H9 (cell line): ENCODE measurements around the gene GDF3. TPM values are rescaled to one million over a fixed set of nuclear protein-coding genes. Genes with fewer than 3 reads are reported as not detected.

Source experiments
- DNase-seq: peaks from one replicate; pipeline ENCODE4 v3.0.0-alpha.2; 2017
- H2AFZ ChIP-seq: one replicate; pipeline ENCODE4 v1.6.1; 2013; ENCODE audit warnings: mild to moderate bottlenecking, low read length, control low read depth, moderate library complexity
- H2AK5ac ChIP-seq: 2 replicates; pipeline ENCODE4 v1.6.1; 2013; ENCODE audit warnings: low read length, control low read depth, mixed read lengths; ENCODE audit not compliant: insufficient read length
- H2BK120ac ChIP-seq: one replicate; pipeline ENCODE4 v1.6.1; 2013; ENCODE audit warnings: low read depth, mild to moderate bottlenecking, low read length, control low read depth, inconsistent platforms; ENCODE audit not compliant: poor library complexity, severe bottlenecking
- H2BK12ac ChIP-seq: 2 replicates; pipeline ENCODE4 v1.6.1; 2013; ENCODE audit warnings: low read length, control low read depth, mixed read lengths, low read depth; ENCODE audit not compliant: insufficient read length
- H2BK15ac ChIP-seq: 2 replicates; pipeline ENCODE4 v1.6.1; 2013; ENCODE audit warnings: low read depth, low read length, control low read depth
- H2BK20ac ChIP-seq: one replicate; pipeline ENCODE4 v1.6.1; 2013; ENCODE audit warnings: low read depth, mild to moderate bottlenecking, low read length, control low read depth, inconsistent platforms; ENCODE audit not compliant: poor library complexity, severe bottlenecking
- H2BK5ac ChIP-seq: 2 replicates; pipeline ENCODE4 v1.6.1; 2013; ENCODE audit warnings: low read length, control low read depth, mixed read lengths; ENCODE audit not compliant: insufficient read length
- H3K14ac ChIP-seq: 2 replicates; pipeline ENCODE4 v1.6.1; 2013; ENCODE audit warnings: low read length, control low read depth; ENCODE audit not compliant: insufficient read depth
- H3K18ac ChIP-seq: 2 replicates; pipeline ENCODE4 v1.6.1; 2013; ENCODE audit warnings: low read depth, mild to moderate bottlenecking, mixed read lengths, low read length, control low read depth; ENCODE audit not compliant: insufficient read length
- H3K23ac ChIP-seq: 2 replicates; pipeline ENCODE4 v1.6.1; 2013; ENCODE audit warnings: low read length, control low read depth, mixed read lengths, low read depth; ENCODE audit not compliant: insufficient read length
- H3K23me2 ChIP-seq: 2 replicates; pipeline ENCODE4 v1.6.1; 2013; ENCODE audit warnings: low read depth, mild to moderate bottlenecking, mixed read lengths, low read length, control low read depth; ENCODE audit not compliant: insufficient read length, poor library complexity, severe bottlenecking
- H3K27ac ChIP-seq: 2 replicates; pipeline ENCODE4 v1.5.1; 2013; ENCODE audit warnings: low read length, control low read depth, mixed read lengths, low read depth; ENCODE audit not compliant: insufficient read length
- H3K27me3 ChIP-seq: 2 replicates; pipeline ENCODE4 v1.6.1; 2013; ENCODE audit warnings: low read length, control low read depth, inconsistent platforms; ENCODE audit not compliant: insufficient read depth
- H3K4ac ChIP-seq: 2 replicates; pipeline ENCODE4 v1.6.1; 2013; ENCODE audit warnings: low read depth, mild to moderate bottlenecking, control low read depth, inconsistent platforms, low read length, moderate library complexity
- H3K4me1 ChIP-seq: 2 replicates; pipeline ENCODE4 v1.6.1; 2013; ENCODE audit warnings: low read length, control low read depth, inconsistent platforms; ENCODE audit not compliant: insufficient read depth
- H3K4me2 ChIP-seq: 2 replicates; pipeline ENCODE4 v1.6.1; 2013; ENCODE audit warnings: low read length, control low read depth, mixed read lengths; ENCODE audit not compliant: insufficient read length, insufficient read depth
- H3K56ac ChIP-seq: 2 replicates; pipeline ENCODE4 v1.6.1; 2013; ENCODE audit warnings: low read depth, mild to moderate bottlenecking, mixed read lengths, low read length, control low read depth; ENCODE audit not compliant: insufficient read length
- H3K79me1 ChIP-seq: 2 replicates; pipeline ENCODE4 v1.6.1; 2013; ENCODE audit warnings: low read depth, mild to moderate bottlenecking, moderate library complexity, low read length, control low read depth, inconsistent platforms; ENCODE audit not compliant: insufficient read depth, poor library complexity, severe bottlenecking
- H3K79me2 ChIP-seq: 2 replicates; pipeline ENCODE4 v1.6.1; 2013; ENCODE audit warnings: low read length, control low read depth, inconsistent platforms; ENCODE audit not compliant: insufficient read depth
- H3K9ac ChIP-seq: 2 replicates; pipeline ENCODE4 v1.6.1; 2013; ENCODE audit warnings: low read length, control low read depth, mixed read lengths; ENCODE audit not compliant: insufficient read length; ENCODE audit errors: extremely low read depth
- H3K9me3 ChIP-seq: one replicate; pipeline ENCODE4 v1.6.1; 2013; ENCODE audit warnings: low read depth, low read length, inconsistent platforms; ENCODE audit not compliant: control insufficient read depth
- H3T11ph ChIP-seq: one replicate; pipeline ENCODE4 v1.6.1; 2013; ENCODE audit warnings: mild to moderate bottlenecking, low read length, control low read depth, inconsistent platforms
- H4K20me1 ChIP-seq: one replicate; pipeline ENCODE4 v1.6.1; 2013; ENCODE audit not compliant: control insufficient read depth, insufficient read length, insufficient read depth
- H4K5ac ChIP-seq: 2 replicates; pipeline ENCODE4 v1.6.1; 2013; ENCODE audit warnings: low read depth, mild to moderate bottlenecking, mixed read lengths, low read length, control low read depth; ENCODE audit not compliant: insufficient read length
- H4K8ac ChIP-seq: replicated peaks from 2 replicates; pipeline ENCODE4 v1.6.1; 2013; ENCODE audit warnings: low read length, control low read depth, mixed read lengths, low read depth; ENCODE audit not compliant: insufficient read length
- H4K91ac ChIP-seq: 2 replicates; pipeline ENCODE4 v1.6.1; 2013; ENCODE audit warnings: low read depth, mild to moderate bottlenecking, moderate library complexity, mixed read lengths, low read length, control low read depth; ENCODE audit not compliant: insufficient read length
- H3K27ac Mint-ChIP-seq, 3 experiments: 2 replicates in 2 of 3; 3 replicates in 1 of 3; pipeline ENCODE4 v1.8.0; 2020 to 2021; ENCODE audit warnings: mixed read lengths in 3 of 3, mild to moderate bottlenecking in 1 of 3, moderate library complexity in 1 of 3
- H3K27me3 Mint-ChIP-seq: 2 replicates; pipeline ENCODE4 v1.8.0; 2021; ENCODE audit warnings: low read depth, mild to moderate bottlenecking, moderate library complexity, mixed read lengths
- H3K36me3 Mint-ChIP-seq, 3 experiments: 2 replicates in 2 of 3; 3 replicates in 1 of 3; pipeline ENCODE4 v1.8.0; 2020 to 2021; ENCODE audit warnings: low read depth in 3 of 3, mixed read lengths in 3 of 3; ENCODE audit not compliant: insufficient read depth in 1 of 3
- H3K4me1 Mint-ChIP-seq, 2 experiments: 2 replicates each; pipeline ENCODE4 v1.8.0; 2020; ENCODE audit warnings: mixed read lengths in 2 of 2
- H3K4me3 Mint-ChIP-seq, 2 experiments: 2 replicates in 1 of 2; 3 replicates in 1 of 2; pipeline ENCODE4 v1.8.0; 2020 to 2021; ENCODE audit warnings: mild to moderate bottlenecking in 2 of 2, mixed read lengths in 2 of 2, moderate library complexity in 1 of 2
- H3K9me3 Mint-ChIP-seq, 2 experiments: 2 replicates in 1 of 2; 3 replicates in 1 of 2; pipeline ENCODE4 v1.8.0; 2020; ENCODE audit warnings: mild to moderate bottlenecking in 2 of 2, mixed read lengths in 2 of 2, moderate library complexity in 1 of 2
- WGBS: extraction: QIAGEN DNeasy Blood & Tissue Kit; methylation state at CpG from one replicate; pipeline ENCODE4 v1.1.7; 2013; ENCODE audit warnings: missing lambda C conversion rate, low lambda C conversion rate, mixed read lengths; ENCODE audit not compliant: insufficient read length; ENCODE audit errors: extremely low coverage; 5-methylcytosine and 5-hydroxymethylcytosine counted together
- total RNA-seq: library from RNA; stranded (reverse); gene quantifications from 2 replicates; pipeline ENCODE4 v1.2.1, GENCODE V29; 2021
- TF ChIP-seq, protein P1 (sequence below): fragments of 200-600 bp; sonication (generic); conservative IDR thresholded peaks from 3 replicates; pipeline ENCODE4 v1.8.0; 2021; ENCODE audit warnings: antibody characterized with exemption, mild to moderate bottlenecking

GDF3 gene
- total RNA-seq, 1 experiment from 2014 or later = 9.9 TPM

GRCh38 chr12:7712841-7713442 is 17.4 kb upstream of the GDF3 start:
- Histone ChIP-seq H3K4me1 (peaks cover 2% of the 10 kb centered on the region; the same call in 1 of the 2 replicates), H2BK15ac (no peak overlapping the region), H4K8ac (no peak overlapping the region), H3K4me2 (no peak overlapping the region), H2BK5ac (no peak overlapping the region), H3K23me2 (no peaks in the 10 kb centered on the region), H3K79me1 (no peaks in the 10 kb centered on the region), H2BK20ac (no peak overlapping the region), H2AFZ (no peak overlapping the region), H3K27me3 (no peaks in the 10 kb centered on the region), H3K4ac (no peak overlapping the region), H3K79me2 (no peaks in the 10 kb centered on the region), H3K27ac (no peak overlapping the region), H3K14ac (no peak overlapping the region; the same call in 1 of the 2 replicates), H3K23ac (no peak overlapping the region), H3K9me3 (no peaks in the 10 kb centered on the region), H2AK5ac (no peak overlapping the region), H4K91ac (no peak overlapping the region), H4K20me1 (no peaks in the 10 kb centered on the region), H2BK12ac (no peak overlapping the region), H3T11ph (no peak overlapping the region), H3K56ac (no peak overlapping the region), H2BK120ac (no peak overlapping the region), H3K9ac (no peak overlapping the region), H3K18ac (no peak overlapping the region), H4K5ac (no peak overlapping the region)
- TF ChIP-seq, protein P1, sequence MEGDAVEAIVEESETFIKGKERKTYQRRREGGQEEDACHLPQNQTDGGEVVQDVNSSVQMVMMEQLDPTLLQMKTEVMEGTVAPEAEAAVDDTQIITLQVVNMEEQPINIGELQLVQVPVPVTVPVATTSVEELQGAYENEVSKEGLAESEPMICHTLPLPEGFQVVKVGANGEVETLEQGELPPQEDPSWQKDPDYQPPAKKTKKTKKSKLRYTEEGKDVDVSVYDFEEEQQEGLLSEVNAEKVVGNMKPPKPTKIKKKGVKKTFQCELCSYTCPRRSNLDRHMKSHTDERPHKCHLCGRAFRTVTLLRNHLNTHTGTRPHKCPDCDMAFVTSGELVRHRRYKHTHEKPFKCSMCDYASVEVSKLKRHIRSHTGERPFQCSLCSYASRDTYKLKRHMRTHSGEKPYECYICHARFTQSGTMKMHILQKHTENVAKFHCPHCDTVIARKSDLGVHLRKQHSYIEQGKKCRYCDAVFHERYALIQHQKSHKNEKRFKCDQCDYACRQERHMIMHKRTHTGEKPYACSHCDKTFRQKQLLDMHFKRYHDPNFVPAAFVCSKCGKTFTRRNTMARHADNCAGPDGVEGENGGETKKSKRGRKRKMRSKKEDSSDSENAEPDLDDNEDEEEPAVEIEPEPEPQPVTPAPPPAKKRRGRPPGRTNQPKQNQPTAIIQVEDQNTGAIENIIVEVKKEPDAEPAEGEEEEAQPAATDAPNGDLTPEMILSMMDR = no peak
- Mint-ChIP-seq H3K4me1 (peaks cover 27 to 32% of the 10 kb centered on the region in 2 experiments), H3K4me3 (no peak overlapping the region), H3K27ac (no peak overlapping the region), H3K27me3 (no peaks in the 10 kb centered on the region), H3K36me3 (no peaks in the 10 kb centered on the region), H3K9me3 (no peaks in the 10 kb centered on the region; a peak in 2 of 5 replicates)
- no CpG with 5 or more reads among the region's 28 CpGs for WGBS
- peak; percentile 67 for DNase-seq
